ENCODE results near the gene GSS. TPM values are rescaled to one million over a fixed set of nuclear protein-coding genes. Genes with fewer than 3 reads are reported as not detected.

Gene GSS
- total RNA-seq, 4 donors from 2014 or later: 45.7 to 81.8 (median 62.4) TPM

DNA sequence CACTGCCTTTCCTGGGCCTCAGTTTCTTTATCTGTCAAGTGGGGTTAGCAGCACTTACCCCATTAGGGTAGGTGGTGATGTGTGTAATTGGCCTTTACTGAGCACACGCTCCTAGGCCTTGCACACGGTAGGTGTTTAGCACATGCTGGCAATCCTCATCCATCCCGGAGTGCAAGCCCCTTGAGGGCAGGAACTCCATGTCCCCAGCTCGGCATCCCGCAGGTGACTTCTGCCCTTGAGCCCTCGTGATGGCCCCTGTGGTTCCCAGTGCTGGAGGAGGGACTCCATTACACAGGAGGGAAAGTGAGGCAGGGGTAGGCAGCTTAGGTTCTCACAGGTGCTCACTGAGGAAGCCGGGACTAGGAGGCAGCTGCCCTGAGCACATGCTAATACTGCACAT is 40.1 kb upstream of the GSS start:
- TF ChIP-seq, protein P1, sequence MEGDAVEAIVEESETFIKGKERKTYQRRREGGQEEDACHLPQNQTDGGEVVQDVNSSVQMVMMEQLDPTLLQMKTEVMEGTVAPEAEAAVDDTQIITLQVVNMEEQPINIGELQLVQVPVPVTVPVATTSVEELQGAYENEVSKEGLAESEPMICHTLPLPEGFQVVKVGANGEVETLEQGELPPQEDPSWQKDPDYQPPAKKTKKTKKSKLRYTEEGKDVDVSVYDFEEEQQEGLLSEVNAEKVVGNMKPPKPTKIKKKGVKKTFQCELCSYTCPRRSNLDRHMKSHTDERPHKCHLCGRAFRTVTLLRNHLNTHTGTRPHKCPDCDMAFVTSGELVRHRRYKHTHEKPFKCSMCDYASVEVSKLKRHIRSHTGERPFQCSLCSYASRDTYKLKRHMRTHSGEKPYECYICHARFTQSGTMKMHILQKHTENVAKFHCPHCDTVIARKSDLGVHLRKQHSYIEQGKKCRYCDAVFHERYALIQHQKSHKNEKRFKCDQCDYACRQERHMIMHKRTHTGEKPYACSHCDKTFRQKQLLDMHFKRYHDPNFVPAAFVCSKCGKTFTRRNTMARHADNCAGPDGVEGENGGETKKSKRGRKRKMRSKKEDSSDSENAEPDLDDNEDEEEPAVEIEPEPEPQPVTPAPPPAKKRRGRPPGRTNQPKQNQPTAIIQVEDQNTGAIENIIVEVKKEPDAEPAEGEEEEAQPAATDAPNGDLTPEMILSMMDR (IDR thresholded peaks at IDR 0.05): no peak
- no peak for TF ChIP-seq POLR2A (IDR thresholded peaks at IDR 0.05)
- 94 to 98% methylated on average over 7 of the region's 7 CpGs for WGBS, 2 donors
- no peak overlapping the region for H3K27ac ChIP-seq
- no peaks in the 10 kb centered on the region for H3K9me3 ChIP-seq
- no peak for DNase-seq
- H3K4me1 ChIP-seq: no peaks in the 10 kb centered on the region
- H3K4me3 ChIP-seq (replicated peaks in 1 of 3): no peak overlapping the region
- peaks cover 44 to 57% of the 10 kb centered on the region in 2 donors for H3K36me3 ChIP-seq
- intact Hi-C loops (cut with DNase I): no loop called here
- H3K27me3 ChIP-seq: no peaks in the 10 kb centered on the region

DNA sequence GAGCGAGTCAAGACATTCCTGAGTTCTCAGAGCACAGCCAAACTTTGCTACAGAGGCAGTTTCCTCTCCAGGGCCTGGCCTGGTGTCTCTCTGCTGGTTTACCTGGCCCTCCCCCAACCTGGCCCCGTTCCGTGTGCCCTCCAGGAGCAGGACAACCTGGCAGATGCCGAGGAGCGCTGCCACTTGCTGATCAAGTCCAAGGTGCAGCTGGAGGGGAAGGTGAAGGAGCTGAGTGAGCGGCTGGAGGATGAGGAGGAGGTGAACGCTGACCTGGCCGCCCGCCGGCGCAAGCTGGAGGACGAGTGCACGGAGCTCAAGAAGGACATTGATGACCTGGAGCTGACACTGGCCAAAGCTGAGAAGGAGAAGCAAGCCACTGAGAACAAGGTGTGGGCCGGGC is 39.6 kb upstream of the GSS start:
- Histone ChIP-seq H3K27ac (no peak overlapping the region), H3K4me3 (replicated peaks in 1 of 3) (no peak overlapping the region), H3K4me1 (no peaks in the 10 kb centered on the region), H3K36me3 (peaks cover 39 to 52% of the 10 kb centered on the region in 2 donors), H3K9me3 (no peaks in the 10 kb centered on the region), H3K27me3 (no peaks in the 10 kb centered on the region)
- DNase-seq: no peak
- intact Hi-C loops (cut with DNase I): no loop called here
- 96 to 97% methylated on average over 14 of the region's 14 CpGs for WGBS, 2 donors
- no peak for TF ChIP-seq POLR2A (IDR thresholded peaks at IDR 0.05)
- TF ChIP-seq, protein P1 (IDR thresholded peaks at IDR 0.05): no peak

DNA sequence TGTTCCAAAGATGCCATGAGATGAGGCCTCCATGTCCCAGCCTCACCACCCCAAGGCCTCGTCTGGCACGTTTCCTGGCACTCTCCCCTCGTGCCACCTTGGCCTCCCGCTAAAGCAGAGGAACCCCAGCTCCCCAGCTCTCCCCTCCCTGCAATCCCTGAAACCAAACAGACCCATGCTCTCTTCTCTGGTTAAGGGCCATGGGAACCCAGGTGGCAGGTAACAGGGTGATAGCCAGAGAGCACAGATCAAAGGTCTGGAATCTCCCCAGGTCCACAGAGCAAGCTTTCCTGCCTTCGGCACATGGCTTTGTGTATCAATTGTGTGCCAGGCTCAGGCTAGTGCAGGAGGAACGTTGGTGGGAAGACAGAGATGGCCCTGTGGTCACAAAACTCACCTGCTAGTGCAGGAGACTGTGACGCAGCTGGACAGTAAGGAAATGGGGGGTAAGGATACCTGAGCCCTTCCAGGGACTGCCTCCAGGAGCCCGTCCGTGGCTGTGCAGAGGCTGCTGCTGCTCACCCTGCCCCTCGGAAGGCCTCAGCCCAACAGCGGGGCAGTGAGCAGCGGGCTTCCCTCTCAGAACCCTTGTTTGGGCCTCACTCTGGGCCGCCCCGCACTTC is 39.0 kb upstream of the GSS start:
- no peak for DNase-seq
- no peak for TF ChIP-seq POLR2A (IDR thresholded peaks at IDR 0.05)
- TF ChIP-seq, protein P1 (IDR thresholded peaks at IDR 0.05): no peak
- intact Hi-C loops (cut with DNase I): no loop called here
- Histone ChIP-seq H3K36me3 (peaks cover 34 to 47% of the 10 kb centered on the region in 2 donors), H3K4me3 (replicated peaks in 1 of 3) (no peak overlapping the region), H3K27ac (no peak overlapping the region), H3K27me3 (no peaks in the 10 kb centered on the region), H3K9me3 (no peaks in the 10 kb centered on the region), H3K4me1 (no peaks in the 10 kb centered on the region)
- WGBS, 2 donors: 87 to 89% methylated on average over 13 to 14 of the region's 14 CpGs

DNA sequence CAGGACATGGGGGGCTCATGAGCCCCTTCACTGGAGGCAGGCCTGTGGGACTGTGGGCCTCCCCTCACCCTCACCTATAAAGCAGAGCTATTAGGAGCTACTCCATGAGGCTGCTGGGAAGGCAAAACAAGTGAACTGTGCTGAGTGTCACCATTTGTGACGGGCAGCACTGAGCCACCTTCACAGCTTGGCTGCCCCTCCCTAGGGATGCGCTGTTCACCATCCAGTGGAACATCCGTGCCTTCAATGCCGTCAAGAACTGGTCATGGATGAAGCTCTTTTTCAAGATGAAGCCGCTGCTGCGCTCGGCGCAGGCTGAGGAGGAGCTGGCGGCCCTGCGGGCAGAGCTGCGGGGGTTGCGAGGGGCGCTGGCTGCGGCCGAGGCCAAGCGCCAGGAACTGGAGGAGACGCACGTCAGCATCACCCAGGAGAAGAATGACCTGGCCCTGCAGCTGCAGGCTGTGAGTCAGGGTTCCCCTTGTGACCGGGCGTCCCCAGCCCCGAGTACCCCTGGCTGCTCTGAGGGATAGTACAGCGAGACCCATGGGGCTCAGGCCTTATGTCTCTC is 38.4 kb upstream of the GSS start:
- Histone ChIP-seq H3K27me3 (no peaks in the 10 kb centered on the region), H3K27ac (no peak overlapping the region), H3K9me3 (no peaks in the 10 kb centered on the region), H3K36me3 (peaks cover 31 to 41% of the 10 kb centered on the region in 2 donors), H3K4me1 (no peaks in the 10 kb centered on the region), H3K4me3 (replicated peaks in 1 of 3) (no peak overlapping the region)
- intact Hi-C loops (cut with DNase I): no loop called here
- no peak for TF ChIP-seq POLR2A (IDR thresholded peaks at IDR 0.05)
- TF ChIP-seq, protein P1 (IDR thresholded peaks at IDR 0.05): no peak
- 91 to 95% methylated on average over 20 to 22 of the region's 22 CpGs for WGBS, 2 donors
- no peak for DNase-seq

DNA sequence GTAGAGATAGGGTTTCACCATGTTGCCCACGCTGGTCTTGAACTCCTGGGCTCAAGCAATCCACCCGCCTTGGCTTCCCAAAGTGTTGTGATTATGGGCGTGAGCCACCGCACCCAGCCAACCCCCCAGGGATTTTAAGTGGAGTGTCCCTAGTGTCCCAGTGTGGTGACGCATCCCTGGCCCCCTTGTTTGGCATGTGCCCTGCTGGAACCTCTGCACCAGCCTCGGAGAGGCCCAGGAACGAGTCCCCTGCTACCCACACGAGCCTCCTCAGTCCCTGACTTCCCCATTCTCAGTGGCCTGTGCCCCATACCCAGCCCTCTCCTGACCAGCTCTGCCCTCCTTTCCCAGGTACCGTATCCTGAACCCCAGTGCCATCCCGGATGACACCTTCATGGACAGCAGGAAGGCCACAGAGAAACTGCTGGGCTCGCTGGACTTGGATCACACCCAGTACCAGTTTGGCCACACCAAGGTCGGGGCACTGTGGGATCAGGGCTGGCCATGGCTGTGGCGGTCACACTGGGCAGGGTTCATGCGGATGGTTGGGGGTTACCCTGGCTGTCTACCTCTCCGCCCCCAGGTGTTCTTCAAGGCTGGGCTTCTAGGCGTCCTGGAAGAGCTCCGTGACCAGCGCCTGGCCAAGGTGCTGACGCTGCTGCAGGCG is 37.3 kb upstream of the GSS start:
- 94 to 98% methylated on average over 10 to 20 of the region's 20 CpGs for WGBS, 2 donors
- no peak overlapping the region for H3K27ac ChIP-seq
- no peak for TF ChIP-seq POLR2A (IDR thresholded peaks at IDR 0.05)
- TF ChIP-seq, protein P1 (IDR thresholded peaks at IDR 0.05): no peak
- H3K4me1 ChIP-seq: no peaks in the 10 kb centered on the region
- H3K36me3 ChIP-seq: peaks cover 21 to 32% of the 10 kb centered on the region in 2 donors
- no peak for DNase-seq
- H3K27me3 ChIP-seq: no peaks in the 10 kb centered on the region
- intact Hi-C loops (cut with DNase I): no loop called here
- H3K9me3 ChIP-seq: no peaks in the 10 kb centered on the region
- no peak overlapping the region for H3K4me3 ChIP-seq (replicated peaks in 1 of 3)

Measured in thyroid gland (tissue), 4 donors.